PC-9 (cell line): ENCODE measurements around the gene PRTG. TPM values are rescaled to one million over a fixed set of nuclear protein-coding genes. Genes with fewer than 3 reads are reported as not detected.

ENCODE experiments used
- BruUV-seq: library from RNA; stranded (reverse); fragments of 400-500 nt; replicated peaks from 2 replicates; lab custom pipeline; 2021; lab: Mats Ljungman, UMichigan
- CTCF ChIA-PET: fragments of 300-600 bp; sonication (Branson Sonifier 250); formaldehyde crosslinking; loops from one replicate; lab custom pipeline; 2022; ENCODE audit warnings: antibody characterized with exemption; lab: Charles Lee
- POLR2A ChIA-PET: fragments of 300-600 bp; sonication (Branson Sonifier 250); formaldehyde crosslinking; loops from one replicate; lab custom pipeline; 2022; ENCODE audit warnings: antibody characterized with exemption; ENCODE audit not compliant: unreplicated experiment; lab: Charles Lee
- DNase-seq, 2 experiments: peaks; one replicate each; pipeline versions ENCODE4 v3.0.0 to v3.0.0-alpha.2; 2015 to 2022; ENCODE audit warnings: mixed read lengths in 1 of 2
- H2AFZ ChIP-seq: fragments of 200-600 bp; sonication (generic); 2 replicates; pipeline ENCODE4 v1.8.1; 2017; ENCODE audit warnings: antibody characterized with exemption
- H3F3A ChIP-seq: fragments of 200-600 bp; sonication (generic); 2 replicates; pipeline ENCODE4 v1.8.1; 2017; ENCODE audit warnings: antibody characterized with exemption, mild to moderate bottlenecking, low read depth; ENCODE audit not compliant: insufficient read depth
- H3K27ac ChIP-seq: fragments of 200-600 bp; sonication (generic); 2 replicates; pipeline ENCODE4 v1.6.1; 2016; ENCODE audit warnings: mixed run types
- H3K27me3 ChIP-seq: fragments of 200-600 bp; sonication (generic); 2 replicates; pipeline ENCODE4 v1.6.1; 2016; ENCODE audit warnings: low read depth, mixed run types; ENCODE audit not compliant: insufficient read depth
- H3K36me3 ChIP-seq: fragments of 200-600 bp; sonication (generic); 2 replicates; pipeline ENCODE4 v1.6.1; 2016; ENCODE audit warnings: low read depth, mixed run types
- H3K4me1 ChIP-seq: fragments of 200-600 bp; sonication (generic); replicated peaks from 2 replicates; pipeline ENCODE4 v1.6.1; 2016; ENCODE audit warnings: mixed run types; ENCODE audit not compliant: insufficient read depth
- H3K4me2 ChIP-seq: fragments of 200-600 bp; sonication (generic); 2 replicates; pipeline ENCODE4 v1.6.1; 2017; ENCODE audit warnings: mixed run types
- H3K4me3 ChIP-seq: fragments of 200-600 bp; sonication (generic); 2 replicates; pipeline ENCODE4 v1.6.1; 2016; ENCODE audit warnings: mixed run types
- H3K79me2 ChIP-seq: fragments of 200-600 bp; sonication (generic); 2 replicates; pipeline ENCODE4 v1.6.1; 2017; ENCODE audit warnings: low read depth, mixed run types
- H3K9me2 ChIP-seq: fragments of 200-600 bp; sonication (generic); 2 replicates; pipeline ENCODE4 v1.8.1; 2017; ENCODE audit warnings: mild to moderate bottlenecking; ENCODE audit not compliant: insufficient read depth
- H3K9me3 ChIP-seq: fragments of 200-600 bp; sonication (generic); 2 replicates; pipeline ENCODE4 v1.8.1; 2016; ENCODE audit warnings: low read depth; ENCODE audit not compliant: insufficient read depth
- H4K20me1 ChIP-seq: fragments of 200-600 bp; sonication (generic); 2 replicates; pipeline ENCODE4 v1.8.1; 2017; ENCODE audit not compliant: insufficient read depth
- EZH2 ChIP-seq: fragments of 200-600 bp; sonication (generic); IDR thresholded peaks from 2 replicates; pipeline ENCODE4 v1.8.0; 2017; ENCODE audit warnings: antibody characterized with exemption, low read depth
- intact Hi-C: fragments of 100-400 bp; cut with micrococcal nuclease; formaldehyde crosslinking; loops from one replicate; pipeline ENCODE4 v1.10.0; 2022; ENCODE audit not compliant: unreplicated experiment
- total RNA-seq: library from RNA; stranded (reverse); gene quantifications from 2 replicates; pipeline ENCODE4 v1.2.3, GENCODE V29; 2021
- TF ChIP-seq, protein P1 (sequence below): fragments of 200-600 bp; sonication (generic); conservative IDR thresholded peaks from 2 replicates; pipeline ENCODE4 v1.6.1; 2017; ENCODE audit warnings: mixed run types, antibody characterized with exemption, mild to moderate bottlenecking, moderate library complexity

Gene PRTG
- total RNA-seq, 1 experiment from 2014 or later = 11.4 TPM

DNA sequence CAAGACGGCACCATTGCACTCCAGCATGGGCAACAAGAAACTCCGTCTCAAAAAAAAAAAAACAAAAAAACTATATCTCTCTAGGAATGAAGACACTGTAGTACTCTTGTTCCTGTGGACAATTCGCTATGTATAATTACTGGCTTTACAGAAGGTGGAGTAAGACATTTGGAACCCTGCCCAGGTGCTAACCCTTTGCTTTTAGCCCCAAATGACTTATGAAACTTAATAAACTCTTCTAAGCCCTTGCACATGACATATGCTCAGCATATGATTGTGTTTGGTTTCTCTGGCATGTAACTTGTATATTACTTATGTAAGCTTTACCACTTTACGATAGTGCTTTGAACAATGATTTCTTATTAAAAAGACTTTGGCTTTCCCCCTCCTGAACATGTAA is 27.3 kb upstream of the PRTG start:
- Histone ChIP-seq H3K27me3 (no peaks in the 10 kb centered on the region), H3K4me2 (no peak overlapping the region), H3K79me2 (no peaks in the 10 kb centered on the region), H3K36me3 (no peaks in the 10 kb centered on the region), H3F3A (peaks cover 7% of the 10 kb centered on the region), H3K4me1 (peaks cover 13% of the 10 kb centered on the region), H3K27ac (no peak overlapping the region), H3K9me2 (no peaks in the 10 kb centered on the region), H4K20me1 (no peaks in the 10 kb centered on the region), H2AFZ (no peak overlapping the region), H3K9me3 (no peaks in the 10 kb centered on the region), H3K4me3 (no peak overlapping the region)
- BruUV-seq = no TSS peak
- ChIA-PET CTCF (no interaction called here), POLR2A (no interaction called here)
- intact Hi-C loops = no loop called here
- no peak for TF ChIP-seq EZH2
- TF ChIP-seq, protein P1, sequence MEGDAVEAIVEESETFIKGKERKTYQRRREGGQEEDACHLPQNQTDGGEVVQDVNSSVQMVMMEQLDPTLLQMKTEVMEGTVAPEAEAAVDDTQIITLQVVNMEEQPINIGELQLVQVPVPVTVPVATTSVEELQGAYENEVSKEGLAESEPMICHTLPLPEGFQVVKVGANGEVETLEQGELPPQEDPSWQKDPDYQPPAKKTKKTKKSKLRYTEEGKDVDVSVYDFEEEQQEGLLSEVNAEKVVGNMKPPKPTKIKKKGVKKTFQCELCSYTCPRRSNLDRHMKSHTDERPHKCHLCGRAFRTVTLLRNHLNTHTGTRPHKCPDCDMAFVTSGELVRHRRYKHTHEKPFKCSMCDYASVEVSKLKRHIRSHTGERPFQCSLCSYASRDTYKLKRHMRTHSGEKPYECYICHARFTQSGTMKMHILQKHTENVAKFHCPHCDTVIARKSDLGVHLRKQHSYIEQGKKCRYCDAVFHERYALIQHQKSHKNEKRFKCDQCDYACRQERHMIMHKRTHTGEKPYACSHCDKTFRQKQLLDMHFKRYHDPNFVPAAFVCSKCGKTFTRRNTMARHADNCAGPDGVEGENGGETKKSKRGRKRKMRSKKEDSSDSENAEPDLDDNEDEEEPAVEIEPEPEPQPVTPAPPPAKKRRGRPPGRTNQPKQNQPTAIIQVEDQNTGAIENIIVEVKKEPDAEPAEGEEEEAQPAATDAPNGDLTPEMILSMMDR = no peak
- no peak for DNase-seq

DNA sequence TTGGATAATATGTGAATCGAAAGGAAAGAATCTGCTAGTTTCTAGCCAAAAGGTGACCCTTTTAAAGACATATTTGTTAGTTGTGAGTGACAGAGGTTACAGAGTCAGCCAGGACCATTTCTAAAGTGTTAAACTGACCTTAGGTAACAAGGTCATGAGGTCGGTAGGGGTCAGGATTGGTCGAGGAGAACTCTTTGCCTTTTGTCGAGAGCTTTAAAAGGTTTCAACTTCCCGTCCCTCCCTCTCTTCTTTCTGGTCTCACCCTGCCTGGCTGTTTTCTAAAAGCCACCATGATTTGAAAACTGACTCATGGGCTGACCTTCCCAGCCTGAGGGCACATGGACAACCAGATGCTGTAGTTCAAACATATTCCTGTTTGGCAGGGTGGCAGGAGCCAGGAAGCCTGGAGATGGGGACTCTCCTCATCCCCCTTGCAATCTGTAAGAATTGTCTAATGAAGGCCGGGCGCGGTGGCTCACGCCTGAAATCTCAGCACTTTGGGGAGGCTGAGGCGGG is 25.8 kb upstream of the PRTG start:
- H3K4me2 ChIP-seq = peak overlapping the region; percentile 1; the same call in 1 of the 2 replicates
- no TSS peak for BruUV-seq
- no peaks in the 10 kb centered on the region for H4K20me1 ChIP-seq
- H2AFZ ChIP-seq = no peak overlapping the region
- H3K79me2 ChIP-seq = no peaks in the 10 kb centered on the region
- no peak overlapping the region for H3K4me3 ChIP-seq
- no peaks in the 10 kb centered on the region for H3K9me2 ChIP-seq
- H3K4me1 ChIP-seq = peaks cover 6% of the 10 kb centered on the region; the same call in 1 of the 2 replicates
- intact Hi-C loops = no loop called here
- H3K36me3 ChIP-seq = no peaks in the 10 kb centered on the region
- TF ChIP-seq, protein P1 = no peak
- TF ChIP-seq EZH2 = no peak
- H3K27me3 ChIP-seq = no peaks in the 10 kb centered on the region
- no peaks in the 10 kb centered on the region for H3K9me3 ChIP-seq
- no peak overlapping the region for H3K27ac ChIP-seq
- POLR2A ChIA-PET = no interaction called here
- CTCF ChIA-PET = no interaction called here
- DNase-seq = peak; percentile 54 to 59
- H3F3A ChIP-seq = no peaks in the 10 kb centered on the region

DNA sequence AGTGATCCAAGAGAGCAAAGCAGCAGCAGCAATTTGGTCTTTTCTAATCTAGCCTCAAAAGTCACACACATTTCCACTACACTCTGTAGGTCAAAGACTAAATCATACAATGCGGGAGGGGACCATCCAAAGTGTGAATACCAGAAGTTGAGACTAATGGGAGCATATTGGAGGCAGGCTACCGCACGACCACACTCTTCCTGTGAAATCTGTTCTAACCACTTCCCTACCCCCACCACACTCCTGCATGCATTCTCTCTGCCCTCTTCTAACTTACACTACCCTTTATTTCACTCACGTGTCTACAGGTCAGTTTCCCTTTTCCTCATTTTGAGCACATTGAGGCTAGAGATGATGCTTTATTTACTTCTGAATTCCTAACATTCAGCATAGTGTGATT is 23.7 kb upstream of the PRTG start:
- H3K9me2 ChIP-seq = no peaks in the 10 kb centered on the region
- no peak overlapping the region for H3K4me3 ChIP-seq
- H3K36me3 ChIP-seq = no peaks in the 10 kb centered on the region
- no peaks in the 10 kb centered on the region for H4K20me1 ChIP-seq
- no peak overlapping the region for H2AFZ ChIP-seq
- no peak overlapping the region for H3K27ac ChIP-seq
- no peak overlapping the region for H3K4me2 ChIP-seq
- H3F3A ChIP-seq = no peaks in the 10 kb centered on the region
- no peaks in the 10 kb centered on the region for H3K27me3 ChIP-seq
- H3K79me2 ChIP-seq = no peaks in the 10 kb centered on the region
- POLR2A ChIA-PET = no interaction called here
- no TSS peak for BruUV-seq
- intact Hi-C loops = no loop called here
- no peaks in the 10 kb centered on the region for H3K9me3 ChIP-seq
- no peak for DNase-seq
- CTCF ChIA-PET = interaction anchor here (0.7 kb wide), 1 partner anchor 20 kb away, joined by 3 read pairs; no protein-coding TSS in a partner anchor
- no peak for TF ChIP-seq EZH2
- TF ChIP-seq, protein P1 = no peak
- H3K4me1 ChIP-seq = peaks cover 6% of the 10 kb centered on the region; the same call in 1 of the 2 replicates
